Measurements from ENCODE around the gene MRPL45.

Gene MRPL45

GRCh38 chr17:38329808-38330730 lies 33.1 kb downstream of the MRPL45 start:
- Histone ChIP-seq H3K4me1 (no peaks in the 10 kb centered on the region; the same call in 1 of the 2 replicates), H3K9me3 (no peaks in the 10 kb centered on the region), H3K36me3 (replicated peaks) (no peaks in the 10 kb centered on the region), H3K4me3 (no peak overlapping the region), H3K27me3 (ENCODE audit: low read depth) (no peaks in the 10 kb centered on the region)
- no peak for DNase-seq (ENCODE audit: low spot score in 2 of 2)
- in situ Hi-C loops (cut with MboI; ENCODE audit: low sequenced_read_pairs) = no loop called here

- DNase-seq (ENCODE audit: low spot score in 2 of 2) = no peak
- H3K4me1 ChIP-seq = no peaks in the 10 kb centered on the region
- no peaks in the 10 kb centered on the region for H3K9me3 ChIP-seq
- H3K27me3 ChIP-seq (ENCODE audit: low read depth) = no peaks in the 10 kb centered on the region
- H3K4me3 ChIP-seq = no peak overlapping the region
- in situ Hi-C loops (cut with MboI; ENCODE audit: low sequenced_read_pairs) = no loop called here
- no peaks in the 10 kb centered on the region for H3K36me3 ChIP-seq (replicated peaks)
Observed at GRCh38 chr17:38330941-38331411, 34.0 kb downstream of the MRPL45 start.

- Histone ChIP-seq H3K27me3 (ENCODE audit: low read depth) (no peaks in the 10 kb centered on the region), H3K4me1 (no peaks in the 10 kb centered on the region), H3K4me3 (no peak overlapping the region), H3K36me3 (replicated peaks) (no peaks in the 10 kb centered on the region), H3K9me3 (no peaks in the 10 kb centered on the region)
- in situ Hi-C loops (cut with MboI; ENCODE audit: low sequenced_read_pairs) = no loop called here
- no peak for DNase-seq (ENCODE audit: low spot score in 2 of 2)
Observed at GRCh38 chr17:38332735-38333134, 35.8 kb downstream of the MRPL45 start.

- in situ Hi-C loops (cut with MboI; ENCODE audit: low sequenced_read_pairs) = no loop called here
- peak in 1 of 2 experiments; percentile 87 for DNase-seq (ENCODE audit: low spot score in 2 of 2)
Observed at GRCh38 chr17:38333635-38334295, 36.8 kb downstream of the MRPL45 start.

GRCh38 chr17:38334480-38335364 lies 37.8 kb downstream of the MRPL45 start:
- no peak for DNase-seq (ENCODE audit: low spot score in 2 of 2)
- H3K36me3 ChIP-seq (replicated peaks) = no peaks in the 10 kb centered on the region
- no peak overlapping the region for H3K4me3 ChIP-seq
- no peaks in the 10 kb centered on the region for H3K27me3 ChIP-seq (ENCODE audit: low read depth)
- H3K4me1 ChIP-seq = no peaks in the 10 kb centered on the region
- no peaks in the 10 kb centered on the region for H3K9me3 ChIP-seq
- in situ Hi-C loops (cut with MboI; ENCODE audit: low sequenced_read_pairs) = no loop called here

More at GRCh38 chr17:38333635-38334295, 36.8 kb downstream of the MRPL45 start:
- H3K4me1 ChIP-seq = no peaks in the 10 kb centered on the region
- no peaks in the 10 kb centered on the region for H3K27me3 ChIP-seq (ENCODE audit: low read depth)
- no peak overlapping the region for H3K4me3 ChIP-seq
- H3K36me3 ChIP-seq (replicated peaks) = no peaks in the 10 kb centered on the region
- H3K9me3 ChIP-seq = no peaks in the 10 kb centered on the region

- Histone ChIP-seq H3K4me3 (no peak overlapping the region), H3K27me3 (ENCODE audit: low read depth) (no peaks in the 10 kb centered on the region), H3K9me3 (no peaks in the 10 kb centered on the region), H3K36me3 (replicated peaks) (no peaks in the 10 kb centered on the region), H3K4me1 (no peaks in the 10 kb centered on the region)
- in situ Hi-C loops (cut with MboI; ENCODE audit: low sequenced_read_pairs) = no loop called here
- no peak for DNase-seq (ENCODE audit: low spot score in 2 of 2)
Observed at GRCh38 chr17:38336838-38337237, 39.9 kb downstream of the MRPL45 start.

GRCh38 chr17:38338053-38338452 lies 41.1 kb downstream of the MRPL45 start:
- no peak for DNase-seq (ENCODE audit: low spot score in 2 of 2)
- H3K4me1 ChIP-seq = no peaks in the 10 kb centered on the region
- in situ Hi-C loops (cut with MboI; ENCODE audit: low sequenced_read_pairs) = no loop called here

GRCh38 chr17:38338535-38338934 lies 41.6 kb downstream of the MRPL45 start:
- Histone ChIP-seq H3K36me3 (replicated peaks) (no peaks in the 10 kb centered on the region), H3K4me1 (no peaks in the 10 kb centered on the region), H3K27me3 (ENCODE audit: low read depth) (no peaks in the 10 kb centered on the region), H3K4me3 (no peak overlapping the region), H3K9me3 (no peaks in the 10 kb centered on the region)
- in situ Hi-C loops (cut with MboI; ENCODE audit: low sequenced_read_pairs) = no loop called here
- no peak for DNase-seq (ENCODE audit: low spot score in 2 of 2)

More at GRCh38 chr17:38338053-38338452, 41.1 kb downstream of the MRPL45 start:
- Histone ChIP-seq H3K4me3 (no peak overlapping the region), H3K9me3 (no peaks in the 10 kb centered on the region), H3K27me3 (ENCODE audit: low read depth) (no peaks in the 10 kb centered on the region), H3K36me3 (replicated peaks) (no peaks in the 10 kb centered on the region)

- in situ Hi-C loops (cut with MboI; ENCODE audit: low sequenced_read_pairs) = loop anchor here (10.0 kb wide), 1 partner anchor 145 kb away; no protein-coding TSS in a partner anchor
- H3K36me3 ChIP-seq (replicated peaks) = no peaks in the 10 kb centered on the region
Observed at GRCh38 chr17:38339891-38340290, 42.9 kb downstream of the MRPL45 start.

GRCh38 chr17:38341035-38341721 lies 44.2 kb downstream of the MRPL45 start:
- no peaks in the 10 kb centered on the region for H3K27me3 ChIP-seq (ENCODE audit: low read depth)
- H3K9me3 ChIP-seq = no peaks in the 10 kb centered on the region
- H3K36me3 ChIP-seq (replicated peaks) = no peaks in the 10 kb centered on the region
- DNase-seq (ENCODE audit: low spot score in 2 of 2) = peak; percentile 41 to 64
- in situ Hi-C loops (cut with MboI; ENCODE audit: low sequenced_read_pairs) = loop anchor here (10.0 kb wide), 1 partner anchor 144 kb away; no protein-coding TSS in a partner anchor
- H3K4me3 ChIP-seq = no peak overlapping the region
- no peaks in the 10 kb centered on the region for H3K4me1 ChIP-seq

More at GRCh38 chr17:38339891-38340290, 42.9 kb downstream of the MRPL45 start:
- Histone ChIP-seq H3K9me3 (no peaks in the 10 kb centered on the region), H3K4me1 (no peaks in the 10 kb centered on the region), H3K4me3 (no peak overlapping the region), H3K27me3 (ENCODE audit: low read depth) (no peaks in the 10 kb centered on the region)
- DNase-seq (ENCODE audit: low spot score in 2 of 2) = no peak

- Histone ChIP-seq H3K4me3 (no peak overlapping the region), H3K36me3 (replicated peaks) (no peaks in the 10 kb centered on the region), H3K4me1 (no peaks in the 10 kb centered on the region), H3K27me3 (ENCODE audit: low read depth) (no peaks in the 10 kb centered on the region), H3K9me3 (no peaks in the 10 kb centered on the region)
- in situ Hi-C loops (cut with MboI; ENCODE audit: low sequenced_read_pairs) = loop anchor here (10.0 kb wide), 1 partner anchor 142 kb away; no protein-coding TSS in a partner anchor
- DNase-seq (ENCODE audit: low spot score in 2 of 2) = no peak
Observed at GRCh38 chr17:38342886-38343607, 46.1 kb downstream of the MRPL45 start.
